Parathyroid adenoma (tissue), 2 donors: ENCODE data around the gene BIRC7.
A peak's percentile ranks its signal among the peaks of the same experiment; 100 is the strongest.

Experiments
- H2AFZ ChIP-seq: fragments of 300-600 bp; sonication (generic); one replicate; pipeline ENCODE4 v1.7.0; 2017; ENCODE audit warnings: antibody characterized with exemption, mild to moderate bottlenecking
- H3K27ac ChIP-seq: fragments of 300-600 bp; sonication (generic); one replicate; pipeline ENCODE4 v1.7.0; 2017
- H3K27me3 ChIP-seq: fragments of 300-600 bp; sonication (generic); one replicate; pipeline ENCODE4 v1.7.0; 2017; ENCODE audit warnings: low read length; ENCODE audit not compliant: control insufficient read depth, insufficient read depth
- H3K36me3 ChIP-seq: fragments of 300-600 bp; sonication (generic); one replicate; pipeline ENCODE4 v1.7.0; 2017; ENCODE audit warnings: low read length; ENCODE audit not compliant: control insufficient read depth, insufficient read depth
- H3K4me1 ChIP-seq: fragments of 300-600 bp; sonication (generic); one replicate; pipeline ENCODE4 v1.7.0; 2017; ENCODE audit warnings: control low read depth
- H3K4me2 ChIP-seq: fragments of 300-600 bp; sonication (generic); one replicate; pipeline ENCODE4 v1.7.0; 2017; ENCODE audit warnings: low read length
- H3K4me3 ChIP-seq: fragments of 300-600 bp; sonication (generic); one replicate; pipeline ENCODE4 v1.7.0; 2017; ENCODE audit warnings: low read depth, low read length
- H3K79me2 ChIP-seq: fragments of 300-600 bp; sonication (generic); one replicate; pipeline ENCODE4 v1.7.0; 2017; ENCODE audit warnings: control low read depth
- H3K9ac ChIP-seq: fragments of 300-600 bp; sonication (generic); one replicate; pipeline ENCODE4 v1.7.0; 2017; ENCODE audit warnings: mild to moderate bottlenecking
- H3K9me3 ChIP-seq: fragments of 300-600 bp; sonication (generic); one replicate; pipeline ENCODE4 v1.7.0; 2017; ENCODE audit warnings: low read length; ENCODE audit not compliant: control insufficient read depth
- TF ChIP-seq, protein P1 (sequence below): fragments of 300-600 bp; sonication (generic); IDR thresholded peaks from one replicate; pipeline ENCODE4 v1.7.0; 2017; ENCODE audit warnings: antibody characterized with exemption, mild to moderate bottlenecking
- donor health status: primary hyperparathyroidism.

The BIRC7 gene

DNA sequence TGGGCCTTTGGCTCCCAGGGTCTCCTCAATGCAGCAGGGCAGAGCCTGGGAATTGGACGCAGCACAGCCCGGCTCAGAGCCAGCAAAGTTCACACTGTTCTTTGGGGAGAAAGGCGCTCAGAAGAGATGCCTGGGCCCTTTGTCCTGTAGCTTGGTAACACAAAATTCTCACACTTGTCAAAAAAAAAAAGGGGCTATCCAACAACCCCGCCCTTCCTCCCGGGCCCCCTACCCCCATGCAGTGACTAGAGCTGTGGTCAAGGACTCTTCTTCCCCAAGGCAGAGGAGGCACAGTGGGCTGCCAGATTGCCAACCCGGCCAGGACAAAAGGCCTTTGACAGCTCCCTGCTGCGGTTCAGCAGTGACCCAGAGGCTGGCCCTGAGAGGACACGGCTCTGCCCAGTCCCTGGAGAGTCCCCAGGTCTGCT is 16.6 kb downstream of the BIRC7 start:
- Histone ChIP-seq H3K4me3 (no peak overlapping the region), H3K79me2 (no peaks in the 10 kb centered on the region), H3K9me3 (no peaks in the 10 kb centered on the region), H2AFZ (no peak overlapping the region), H3K4me2 (no peak overlapping the region), H3K27me3 (peaks cover 3% of the 10 kb centered on the region), H3K9ac (no peak overlapping the region), H3K27ac (no peak overlapping the region), H3K4me1 (peaks cover 10% of the 10 kb centered on the region), H3K36me3 (no peaks in the 10 kb centered on the region)
- TF ChIP-seq, protein P1, sequence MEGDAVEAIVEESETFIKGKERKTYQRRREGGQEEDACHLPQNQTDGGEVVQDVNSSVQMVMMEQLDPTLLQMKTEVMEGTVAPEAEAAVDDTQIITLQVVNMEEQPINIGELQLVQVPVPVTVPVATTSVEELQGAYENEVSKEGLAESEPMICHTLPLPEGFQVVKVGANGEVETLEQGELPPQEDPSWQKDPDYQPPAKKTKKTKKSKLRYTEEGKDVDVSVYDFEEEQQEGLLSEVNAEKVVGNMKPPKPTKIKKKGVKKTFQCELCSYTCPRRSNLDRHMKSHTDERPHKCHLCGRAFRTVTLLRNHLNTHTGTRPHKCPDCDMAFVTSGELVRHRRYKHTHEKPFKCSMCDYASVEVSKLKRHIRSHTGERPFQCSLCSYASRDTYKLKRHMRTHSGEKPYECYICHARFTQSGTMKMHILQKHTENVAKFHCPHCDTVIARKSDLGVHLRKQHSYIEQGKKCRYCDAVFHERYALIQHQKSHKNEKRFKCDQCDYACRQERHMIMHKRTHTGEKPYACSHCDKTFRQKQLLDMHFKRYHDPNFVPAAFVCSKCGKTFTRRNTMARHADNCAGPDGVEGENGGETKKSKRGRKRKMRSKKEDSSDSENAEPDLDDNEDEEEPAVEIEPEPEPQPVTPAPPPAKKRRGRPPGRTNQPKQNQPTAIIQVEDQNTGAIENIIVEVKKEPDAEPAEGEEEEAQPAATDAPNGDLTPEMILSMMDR = no peak

DNA sequence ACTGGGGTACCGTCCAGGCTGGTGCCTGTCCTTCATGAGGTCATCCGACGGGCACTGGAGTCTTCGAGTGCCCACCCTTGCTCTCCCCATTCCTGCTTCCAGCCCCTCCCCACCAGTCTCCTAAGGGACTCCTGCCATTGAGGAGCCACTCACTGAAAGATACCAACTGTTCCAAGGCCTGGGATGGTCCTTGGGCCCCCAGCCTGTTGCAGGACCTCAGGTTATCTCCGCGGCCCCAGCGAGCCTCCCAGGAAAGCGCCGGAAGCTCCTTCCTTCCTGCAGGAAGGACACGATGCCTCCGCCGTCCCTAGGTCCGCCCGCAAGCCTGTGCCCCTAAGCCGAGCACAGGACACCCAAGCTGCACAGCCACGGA is 17.3 kb downstream of the BIRC7 start:
- no peaks in the 10 kb centered on the region for H3K9me3 ChIP-seq
- H3K4me3 ChIP-seq = no peak overlapping the region
- H3K79me2 ChIP-seq = no peaks in the 10 kb centered on the region
- no peak overlapping the region for H3K27ac ChIP-seq
- TF ChIP-seq, protein P1 = no peak
- H3K4me1 ChIP-seq = peaks cover 10% of the 10 kb centered on the region
- H3K36me3 ChIP-seq = no peaks in the 10 kb centered on the region
- H2AFZ ChIP-seq = peak overlapping the region; percentile 28
- no peak overlapping the region for H3K9ac ChIP-seq
- peak overlapping the region; percentile 16 for H3K4me2 ChIP-seq
- H3K27me3 ChIP-seq = peaks cover 3% of the 10 kb centered on the region

GRCh38 chr20:63253438-63254231 is 17.9 kb downstream of the BIRC7 start:
- Histone ChIP-seq H3K36me3 (no peaks in the 10 kb centered on the region), H2AFZ (peak overlapping the region; percentile 28), H3K4me2 (peak overlapping the region; percentile 16), H3K79me2 (no peaks in the 10 kb centered on the region), H3K4me3 (no peak overlapping the region), H3K9me3 (no peaks in the 10 kb centered on the region), H3K27ac (no peak overlapping the region), H3K4me1 (peaks cover 10% of the 10 kb centered on the region), H3K27me3 (peaks cover 3% of the 10 kb centered on the region), H3K9ac (no peak overlapping the region)
- TF ChIP-seq, protein P1 = no peak

DNA sequence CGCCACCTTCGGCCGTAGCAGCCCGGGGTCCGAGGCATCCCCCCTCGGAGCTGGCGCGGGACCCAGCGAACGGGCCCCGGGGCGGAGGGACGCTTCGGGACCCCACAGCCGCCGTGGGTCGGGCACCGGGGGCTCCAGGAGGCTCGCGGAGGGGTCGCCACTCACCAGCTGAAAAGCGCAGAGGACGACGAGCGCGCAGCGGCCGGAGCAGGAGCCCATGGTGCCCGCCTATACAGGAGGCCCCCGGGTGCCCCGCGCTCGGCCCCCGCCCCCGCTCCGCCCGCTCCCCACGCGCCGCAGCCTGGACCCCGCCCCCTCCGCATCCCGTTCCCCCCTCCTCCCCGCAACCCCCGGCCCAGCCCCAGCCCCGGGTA is 18.5 kb downstream of the BIRC7 start, which contains the start of gene NKAIN4:
Gene NKAIN4, minus strand, starts transcription at position 232 of the 374 bp plus-strand sequence. Its CDS starts 13 bp downstream, at position 219.
- peaks cover 3% of the 10 kb centered on the region for H3K27me3 ChIP-seq
- H3K4me1 ChIP-seq = peaks cover 7% of the 10 kb centered on the region
- H3K79me2 ChIP-seq = no peaks in the 10 kb centered on the region
- H3K4me3 ChIP-seq = no peak within 1 kb of the TSS
- peak within 1 kb of the TSS; percentile 28 for H2AFZ ChIP-seq
- H3K27ac ChIP-seq = no peak within 1 kb of the TSS
- peak within 1 kb of the TSS; percentile 16 for H3K4me2 ChIP-seq
- no peaks in the 10 kb centered on the region for H3K9me3 ChIP-seq
- no peak within 1 kb of the TSS for H3K9ac ChIP-seq
- H3K36me3 ChIP-seq = no peaks in the 10 kb centered on the region
- TF ChIP-seq, protein P1 = no peak
